Mesodermal cell (in vitro differentiated cells): ENCODE results near the gene DAND5.

ENCODE experiments used
- H3K27ac ChIP-seq: 2 replicates; pipeline ENCODE4 v1.7.0; 2013; ENCODE audit warnings: mild to moderate bottlenecking, low read depth, low read length, moderate library complexity; ENCODE audit not compliant: severe bottlenecking
- H3K36me3 ChIP-seq: 2 replicates; pipeline ENCODE4 v1.7.1; 2013; ENCODE audit warnings: mild to moderate bottlenecking, low read length, moderate library complexity; ENCODE audit not compliant: control insufficient read depth, insufficient read depth
- H3K4me1 ChIP-seq: one replicate; pipeline ENCODE4 v1.7.1; 2013; ENCODE audit warnings: mild to moderate bottlenecking, low read length; ENCODE audit not compliant: insufficient read depth, control insufficient read depth, poor library complexity, severe bottlenecking
- H3K4me3 ChIP-seq: 2 replicates; pipeline ENCODE4 v1.7.0; 2013; ENCODE audit warnings: low read length, control low read depth, mild to moderate bottlenecking; ENCODE audit not compliant: insufficient read depth, poor library complexity, severe bottlenecking; ENCODE audit errors: extremely low read depth
- H3K9me3 ChIP-seq: 2 replicates; pipeline ENCODE4 v1.7.1; 2013; ENCODE audit warnings: mild to moderate bottlenecking, low read length, moderate library complexity; ENCODE audit not compliant: control insufficient read depth
- WGBS, 2 experiments: methylation state at CpG; one replicate each; pipeline ENCODE4 v1.1.5; 2013; ENCODE audit warnings: missing lambda C conversion rate in 2 of 2; ENCODE audit not compliant: insufficient coverage in 2 of 2; 5-methylcytosine and 5-hydroxymethylcytosine counted together

The DAND5 gene

GRCh38 chr19:13005861-13006370 is 36.5 kb downstream of the DAND5 start:
- no peaks in the 10 kb centered on the region for H3K4me1 ChIP-seq
- no peaks in the 10 kb centered on the region for H3K36me3 ChIP-seq
- no peak overlapping the region for H3K27ac ChIP-seq
- 69 to 75% methylated on average over 12 of the region's 12 CpGs for WGBS, 2 experiments
- H3K4me3 ChIP-seq, result no peak overlapping the region
- no peaks in the 10 kb centered on the region for H3K9me3 ChIP-seq

- H3K4me3 ChIP-seq, result no peak overlapping the region
- no peaks in the 10 kb centered on the region for H3K4me1 ChIP-seq
- no peaks in the 10 kb centered on the region for H3K36me3 ChIP-seq
- H3K27ac ChIP-seq, result no peak overlapping the region
- peaks cover under 1% of the 10 kb centered on the region for H3K9me3 ChIP-seq
- WGBS, 2 experiments, result 80 to 83% methylated on average over 16 to 17 of the region's 28 CpGs
These were observed 37.3 kb downstream of the DAND5 start for GRCh38 chr19:13006431-13007281.

GRCh38 chr19:13007292-13008045 is 38.1 kb downstream of the DAND5 start:
- Histone ChIP-seq H3K27ac (no peak overlapping the region), H3K9me3 (peaks cover 5% of the 10 kb centered on the region), H3K36me3 (no peaks in the 10 kb centered on the region), H3K4me1 (peaks cover 1% of the 10 kb centered on the region), H3K4me3 (no peak overlapping the region)
- 71 to 83% methylated on average over 6 to 14 of the region's 17 CpGs for WGBS, 2 experiments

GRCh38 chr19:13008926-13009787 is 39.8 kb downstream of the DAND5 start:
- H3K4me3 ChIP-seq, result no peak overlapping the region
- peaks cover 18% of the 10 kb centered on the region for H3K4me1 ChIP-seq
- peaks cover 5% of the 10 kb centered on the region for H3K9me3 ChIP-seq
- H3K27ac ChIP-seq, result no peak overlapping the region
- WGBS, 2 experiments, result 71 to 72% methylated on average over 20 to 27 of the region's 28 CpGs
- no peaks in the 10 kb centered on the region for H3K36me3 ChIP-seq

GRCh38 chr19:13010038-13010991 is 40.9 kb downstream of the DAND5 start:
- H3K36me3 ChIP-seq, result no peaks in the 10 kb centered on the region
- peaks cover 5% of the 10 kb centered on the region for H3K9me3 ChIP-seq
- WGBS, 2 experiments, result 1 to 5% methylated on average over 45 to 58 of the region's 62 CpGs
- H3K4me1 ChIP-seq, result peaks cover 18% of the 10 kb centered on the region
- H3K27ac ChIP-seq, result no peak overlapping the region
- H3K4me3 ChIP-seq, result no peak overlapping the region

- 4 to 6% methylated on average over 14 to 16 of the region's 39 CpGs for WGBS, 2 experiments
These were observed 41.7 kb downstream of the DAND5 start for GRCh38 chr19:13010992-13011652.

GRCh38 chr19:13011653-13012389 is 42.4 kb downstream of the DAND5 start:
- Histone ChIP-seq H3K4me3 (no peak overlapping the region), H3K36me3 (no peaks in the 10 kb centered on the region), H3K27ac (no peak overlapping the region), H3K4me1 (peaks cover 21% of the 10 kb centered on the region), H3K9me3 (peaks cover 5% of the 10 kb centered on the region)
- WGBS, 2 experiments, result 4 to 5% methylated on average over 51 to 52 of the region's 54 CpGs

More at GRCh38 chr19:13010992-13011652, 41.7 kb downstream of the DAND5 start:
- Histone ChIP-seq H3K36me3 (no peaks in the 10 kb centered on the region), H3K27ac (no peak overlapping the region), H3K9me3 (peaks cover 5% of the 10 kb centered on the region), H3K4me1 (peaks cover 18% of the 10 kb centered on the region), H3K4me3 (no peak overlapping the region)

- Histone ChIP-seq H3K36me3 (no peaks in the 10 kb centered on the region), H3K9me3 (peaks cover 5% of the 10 kb centered on the region), H3K27ac (no peak overlapping the region), H3K4me3 (no peak overlapping the region), H3K4me1 (peaks cover 21% of the 10 kb centered on the region)
- WGBS, 2 experiments, result 5 to 6% methylated on average over 16 to 18 of the region's 23 CpGs
These were observed 43.0 kb downstream of the DAND5 start for GRCh38 chr19:13012390-13012689.
